GM21515 (cell line): ENCODE data around the gene PDCD1LG2.
"Not testable (repeated sequence)": the region's sequence is repeated elsewhere in the genome, so short reads cannot be mapped to it uniquely, and the experiment has no call there.

Experiments used
- ATAC-seq: cut with Tn5 transposase; IDR thresholded peaks from one replicate; pipeline ENCODE4 v1.9.1; 2021; ENCODE audit not compliant: unreplicated experiment

The PDCD1LG2 gene

DNA sequence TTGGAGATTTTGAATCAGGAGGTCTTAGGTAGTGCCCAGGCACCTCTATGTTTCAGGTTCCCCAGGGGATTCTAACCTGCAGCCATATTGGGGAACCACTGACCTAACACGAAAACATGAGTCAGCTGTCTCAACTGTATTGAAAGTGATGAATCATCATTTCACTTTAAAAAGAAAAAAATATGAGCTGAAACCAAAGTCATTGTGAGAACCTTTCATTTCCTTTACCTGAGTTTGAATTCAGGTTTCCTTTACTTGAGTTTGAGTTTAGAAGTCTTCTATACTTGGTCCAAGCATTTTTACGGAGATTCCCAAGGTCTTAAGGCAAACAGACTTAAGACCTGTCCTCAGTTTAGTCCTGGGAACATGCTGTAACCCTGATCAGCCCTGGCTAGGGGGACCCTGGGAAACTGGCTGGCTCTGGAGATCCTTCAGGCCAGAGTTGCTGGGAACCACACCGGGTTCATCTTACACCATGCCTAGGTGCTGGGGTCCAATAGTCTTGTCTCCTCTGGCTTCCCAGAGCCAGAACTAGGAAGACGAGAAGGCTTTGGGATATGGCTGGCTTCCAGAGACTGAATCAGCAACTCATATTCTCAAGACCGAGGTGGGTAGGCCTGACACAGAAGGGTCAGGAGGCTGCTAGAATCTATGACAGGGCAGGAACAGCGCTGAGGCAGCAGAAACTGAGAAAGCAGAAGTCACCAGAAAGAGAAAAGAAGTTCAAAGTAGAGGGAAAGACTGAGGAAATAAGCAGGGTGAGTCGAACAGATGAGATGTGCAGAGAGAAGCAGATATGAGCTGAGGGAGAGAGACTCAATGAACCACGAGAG lies 16.4 kb upstream of the PDCD1LG2 start:
- peak; percentile 81 for ATAC-seq

- ATAC-seq: not testable (repeated sequence)
These were observed 15.6 kb upstream of the PDCD1LG2 start for GRCh38 chr9:5494765-5495164.

DNA sequence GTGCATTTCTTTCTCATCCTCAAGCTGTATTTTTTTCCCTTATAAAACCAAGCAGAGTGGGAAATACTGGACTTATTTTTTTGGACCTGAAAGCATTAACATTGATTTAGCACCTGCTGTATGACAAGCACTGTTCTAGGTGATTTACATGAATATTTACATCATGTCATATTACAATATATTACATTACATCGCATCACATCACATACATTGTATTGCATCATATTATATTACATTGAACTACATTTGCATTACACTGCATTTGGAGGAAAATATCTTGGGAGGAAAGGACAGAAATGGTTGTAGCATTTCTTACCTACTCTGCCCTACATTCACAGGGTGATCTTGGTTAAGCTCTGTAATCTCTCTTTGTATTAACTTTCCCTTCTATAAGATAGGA lies 11.2 kb upstream of the PDCD1LG2 start:
- no peak for ATAC-seq

GRCh38 chr9:5499889-5500398 lies 10.4 kb upstream of the PDCD1LG2 start:
- ATAC-seq: no peak

- ATAC-seq: no peak
These were observed 9.7 kb upstream of the PDCD1LG2 start for GRCh38 chr9:5500441-5501235.

DNA sequence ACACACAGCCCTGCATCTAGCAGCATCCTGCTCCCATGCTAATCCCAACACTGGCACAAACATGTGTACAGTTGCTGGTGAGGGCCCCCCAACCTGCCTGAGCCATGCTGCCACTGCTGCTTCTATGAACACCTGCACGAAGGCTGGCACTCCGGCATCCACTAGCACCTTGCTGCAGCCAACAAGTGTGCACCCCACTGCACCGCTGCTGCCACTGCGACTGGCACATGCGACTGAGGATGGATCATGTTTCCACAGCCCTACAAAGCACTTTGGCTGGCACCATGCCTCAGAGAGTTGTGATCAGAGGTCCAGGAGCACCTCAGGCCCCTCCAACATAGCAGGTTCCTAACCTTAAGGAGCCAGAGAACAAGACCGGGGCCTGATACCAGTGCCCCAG lies 7.8 kb upstream of the PDCD1LG2 start:
- no peak for ATAC-seq

- no peak for ATAC-seq
These were observed 758 bp upstream of the PDCD1LG2 start for GRCh38 chr9:5509573-5509972.

DNA sequence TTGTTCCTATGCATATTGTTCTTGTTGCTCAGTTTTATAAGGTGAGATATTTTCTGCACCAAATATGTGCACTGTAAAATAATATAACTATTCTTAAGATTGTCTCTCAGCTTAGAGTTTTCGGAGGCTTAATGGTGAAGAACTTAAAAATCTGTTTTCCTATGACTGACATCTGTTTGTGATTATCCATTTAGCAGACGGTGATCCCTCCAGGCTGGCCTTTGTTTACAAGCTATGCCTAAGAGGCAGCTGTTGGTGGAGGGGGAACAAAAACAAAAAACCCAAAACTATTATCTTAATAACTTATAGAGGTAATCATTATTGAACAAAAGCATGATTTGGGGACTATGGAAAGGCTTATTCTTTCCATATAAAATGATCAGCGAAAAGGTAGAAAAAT lies 658 bp downstream of the PDCD1LG2 start:
- ATAC-seq: no peak

DNA sequence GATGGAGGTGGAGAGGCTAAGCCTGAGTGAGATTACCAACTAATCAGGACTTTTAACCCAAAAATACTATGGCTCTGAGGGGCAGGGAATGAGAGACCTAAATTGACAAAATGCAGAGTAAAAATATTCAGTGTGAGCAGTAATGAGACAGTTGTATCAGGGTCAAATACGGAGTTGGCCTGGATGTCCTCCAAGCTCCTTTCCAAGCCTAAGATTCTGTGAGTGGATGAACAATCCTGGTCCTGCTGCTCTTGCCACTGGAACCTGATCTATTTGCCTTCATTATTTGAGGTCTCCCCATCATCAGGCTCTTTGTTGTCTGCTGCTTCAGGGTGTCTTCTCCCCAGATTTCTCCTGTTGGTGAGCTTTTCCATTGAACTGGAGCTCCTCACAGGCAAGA lies 1.1 kb downstream of the PDCD1LG2 start:
- no peak for ATAC-seq

DNA sequence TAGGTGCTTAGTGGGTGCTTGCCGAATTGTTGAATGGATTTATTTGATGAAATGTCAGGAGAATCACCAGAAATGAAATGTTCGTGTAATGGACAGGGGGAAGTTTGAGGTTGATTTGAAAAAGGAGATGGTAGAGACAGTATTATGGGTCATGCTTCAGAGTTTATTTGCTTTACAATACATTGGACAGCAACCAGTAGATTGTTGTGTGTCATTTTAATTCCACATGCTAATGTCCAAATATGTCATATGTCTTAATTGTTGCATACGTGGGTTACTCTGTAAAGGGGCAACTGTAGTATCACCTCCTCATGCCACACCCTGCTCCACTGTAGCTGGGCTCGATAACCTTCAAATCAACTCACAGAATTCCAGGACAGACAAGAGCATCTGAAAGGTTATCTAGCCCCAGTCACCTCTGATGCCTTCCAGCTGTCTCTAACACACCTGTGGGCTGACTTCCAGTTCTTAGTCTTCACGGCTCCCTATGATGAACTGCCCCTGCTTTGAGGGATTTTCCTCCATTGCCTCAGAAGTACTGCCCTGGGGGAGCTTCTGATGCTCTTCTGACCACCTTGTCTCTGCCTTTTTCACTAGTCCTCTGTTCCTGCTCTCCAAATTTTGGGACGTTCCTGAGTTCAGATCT lies 1.7 kb downstream of the PDCD1LG2 start:
- no peak for ATAC-seq

GRCh38 chr9:5512658-5513452 lies 2.5 kb downstream of the PDCD1LG2 start:
- no peak for ATAC-seq

GRCh38 chr9:5513966-5514616 lies 3.8 kb downstream of the PDCD1LG2 start:
- no peak for ATAC-seq

GRCh38 chr9:5514617-5515260 lies 4.4 kb downstream of the PDCD1LG2 start:
- ATAC-seq: no peak

- ATAC-seq: no peak
These were observed 4.9 kb downstream of the PDCD1LG2 start for GRCh38 chr9:5515261-5515650.

- no peak for ATAC-seq
These were observed 6.3 kb downstream of the PDCD1LG2 start for GRCh38 chr9:5516453-5517220.

GRCh38 chr9:5518171-5518936 lies 8.0 kb downstream of the PDCD1LG2 start:
- peak; percentile 61 for ATAC-seq

DNA sequence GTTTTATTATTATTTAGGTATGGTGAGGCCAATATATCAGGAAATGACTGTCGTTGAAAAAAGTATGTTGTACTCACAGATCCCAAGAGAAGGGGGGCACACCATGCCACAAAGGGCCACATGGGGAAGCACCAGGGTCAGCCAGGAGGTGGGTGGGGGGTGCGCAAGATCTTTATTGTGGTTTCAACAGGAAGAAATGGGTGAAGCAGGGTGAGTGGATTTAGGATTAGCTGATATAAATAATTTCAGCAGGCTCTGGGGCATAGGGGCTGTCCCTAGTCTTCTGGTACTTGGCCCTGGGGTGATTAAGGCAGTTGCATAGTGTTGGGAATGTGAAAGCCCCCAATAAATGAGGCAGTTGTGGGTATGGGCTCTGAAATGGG lies 8.6 kb downstream of the PDCD1LG2 start:
- peak; percentile 27 for ATAC-seq

GRCh38 chr9:5524090-5524489 lies 13.8 kb downstream of the PDCD1LG2 start:
- ATAC-seq: no peak
